ENCODE data around the gene DNAJC28.
A peak's percentile ranks its signal among the peaks of the same experiment; 100 is the strongest.

DNAJC28 gene, protein sequence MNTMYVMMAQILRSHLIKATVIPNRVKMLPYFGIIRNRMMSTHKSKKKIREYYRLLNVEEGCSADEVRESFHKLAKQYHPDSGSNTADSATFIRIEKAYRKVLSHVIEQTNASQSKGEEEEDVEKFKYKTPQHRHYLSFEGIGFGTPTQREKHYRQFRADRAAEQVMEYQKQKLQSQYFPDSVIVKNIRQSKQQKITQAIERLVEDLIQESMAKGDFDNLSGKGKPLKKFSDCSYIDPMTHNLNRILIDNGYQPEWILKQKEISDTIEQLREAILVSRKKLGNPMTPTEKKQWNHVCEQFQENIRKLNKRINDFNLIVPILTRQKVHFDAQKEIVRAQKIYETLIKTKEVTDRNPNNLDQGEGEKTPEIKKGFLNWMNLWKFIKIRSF

DNA sequence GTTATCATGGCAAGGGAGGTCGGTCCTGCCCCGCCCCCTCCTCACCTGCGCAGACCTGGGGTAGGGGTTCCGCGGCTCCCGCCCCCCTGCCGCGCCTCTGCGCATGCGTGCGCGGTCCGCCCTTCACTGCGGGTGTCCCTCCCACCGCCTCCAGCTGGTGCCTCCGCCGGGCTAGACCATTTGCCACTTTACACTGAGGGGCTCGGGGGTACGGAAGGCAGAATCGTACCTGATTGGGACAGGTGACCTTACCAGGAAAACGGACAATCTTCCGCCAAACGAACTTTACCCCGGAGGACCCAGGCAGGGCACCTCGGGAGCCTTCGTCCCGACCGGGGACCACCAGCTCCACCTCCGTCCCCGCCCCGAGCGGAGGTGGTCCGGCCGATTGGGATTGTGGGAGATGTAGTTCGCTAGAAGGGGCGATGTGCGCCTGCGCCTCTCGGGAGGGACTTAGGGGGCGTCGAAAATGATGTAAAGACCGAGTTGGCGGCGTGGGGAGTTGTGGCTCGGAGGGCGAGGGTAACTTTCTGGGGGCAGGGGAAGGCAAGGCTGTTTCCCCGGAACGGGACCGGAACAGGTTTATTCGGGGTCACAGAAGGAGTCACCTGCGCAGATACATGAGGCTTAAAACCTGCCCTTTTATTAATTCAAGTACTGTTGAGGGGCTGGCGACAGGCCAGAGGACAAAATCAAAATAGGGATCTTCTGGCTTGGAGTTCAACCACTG lies at the start of gene DNAJC28:
DNAJC28 (minus strand) TSS at position 344 of the 730 bp plus-strand sequence. CDS start 2,323 bp downstream, outside the sequence.
- TF ChIP-seq, protein P1, sequence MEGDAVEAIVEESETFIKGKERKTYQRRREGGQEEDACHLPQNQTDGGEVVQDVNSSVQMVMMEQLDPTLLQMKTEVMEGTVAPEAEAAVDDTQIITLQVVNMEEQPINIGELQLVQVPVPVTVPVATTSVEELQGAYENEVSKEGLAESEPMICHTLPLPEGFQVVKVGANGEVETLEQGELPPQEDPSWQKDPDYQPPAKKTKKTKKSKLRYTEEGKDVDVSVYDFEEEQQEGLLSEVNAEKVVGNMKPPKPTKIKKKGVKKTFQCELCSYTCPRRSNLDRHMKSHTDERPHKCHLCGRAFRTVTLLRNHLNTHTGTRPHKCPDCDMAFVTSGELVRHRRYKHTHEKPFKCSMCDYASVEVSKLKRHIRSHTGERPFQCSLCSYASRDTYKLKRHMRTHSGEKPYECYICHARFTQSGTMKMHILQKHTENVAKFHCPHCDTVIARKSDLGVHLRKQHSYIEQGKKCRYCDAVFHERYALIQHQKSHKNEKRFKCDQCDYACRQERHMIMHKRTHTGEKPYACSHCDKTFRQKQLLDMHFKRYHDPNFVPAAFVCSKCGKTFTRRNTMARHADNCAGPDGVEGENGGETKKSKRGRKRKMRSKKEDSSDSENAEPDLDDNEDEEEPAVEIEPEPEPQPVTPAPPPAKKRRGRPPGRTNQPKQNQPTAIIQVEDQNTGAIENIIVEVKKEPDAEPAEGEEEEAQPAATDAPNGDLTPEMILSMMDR (IDR thresholded peaks at IDR 0.05; ENCODE audit: unreplicated experiment in 3 of 3) = no peak
- peaks cover 12% of the 10 kb centered on the region for H3K36me3 Mint-ChIP-seq (ENCODE audit: low read depth)
- peaks cover 3% of the 10 kb centered on the region for H3K27me3 Mint-ChIP-seq (ENCODE audit: low read depth)
- H3K9me3 Mint-ChIP-seq = no peaks in the 10 kb centered on the region
- peak within 1 kb of the TSS; percentile 88 to 91 (median 89) for H3K4me3 Mint-ChIP-seq
- peak within 1 kb of the TSS; percentile 86 to 96 (median 95) for H3K27ac Mint-ChIP-seq
- peaks cover 7% of the 10 kb centered on the region for H3K4me1 Mint-ChIP-seq

GRCh38 chr21:33541105-33541711 lies 49.7 kb upstream of the DNAJC28 start:
- Mint-ChIP-seq H3K4me1 (peaks cover 32% of the 10 kb centered on the region), H3K4me3 (peak overlapping the region; percentile 93 to 95 (median 95))
- TF ChIP-seq, protein P1 (IDR thresholded peaks at IDR 0.05; ENCODE audit: unreplicated experiment in 3 of 3) = no peak

GRCh38 chr21:33540711-33541104 lies 49.2 kb upstream of the DNAJC28 start:
- Mint-ChIP-seq H3K4me1 (peaks cover 27% of the 10 kb centered on the region), H3K27ac (peak overlapping the region; percentile 60 to 100 (median 99)), H3K27me3 (ENCODE audit: low read depth) (no peaks in the 10 kb centered on the region), H3K4me3 (peak overlapping the region; percentile 82 to 95 (median 82)), H3K9me3 (no peaks in the 10 kb centered on the region), H3K36me3 (ENCODE audit: low read depth) (peaks cover 34% of the 10 kb centered on the region)
- TF ChIP-seq, protein P1 (IDR thresholded peaks at IDR 0.05; ENCODE audit: unreplicated experiment in 3 of 3) = no peak

More at GRCh38 chr21:33541105-33541711, 49.7 kb upstream of the DNAJC28 start:
- no peaks in the 10 kb centered on the region for H3K27me3 Mint-ChIP-seq (ENCODE audit: low read depth)
- peak overlapping the region; percentile 99 to 100 (median 100) for H3K27ac Mint-ChIP-seq
- H3K9me3 Mint-ChIP-seq = no peaks in the 10 kb centered on the region
- H3K36me3 Mint-ChIP-seq (ENCODE audit: low read depth) = peaks cover 34% of the 10 kb centered on the region

DNA sequence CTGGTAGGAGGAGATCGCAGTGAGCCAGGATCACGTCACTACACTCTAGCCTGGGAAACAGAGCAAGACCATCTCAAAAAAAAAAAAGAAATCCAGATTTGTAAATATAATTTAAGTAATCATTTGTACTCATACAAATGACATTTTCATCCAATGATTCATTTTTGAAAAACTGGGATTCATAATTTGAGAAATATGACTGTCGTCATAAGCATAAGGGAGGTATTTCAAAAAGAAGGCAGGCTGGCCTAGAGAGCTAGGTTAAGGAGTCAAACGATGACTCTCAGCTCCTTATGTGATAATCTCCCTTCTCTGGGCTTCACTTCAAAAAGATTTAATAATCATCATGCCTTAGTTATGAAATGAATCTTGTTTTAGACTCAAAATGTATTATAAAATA lies 48.1 kb upstream of the DNAJC28 start:
- Mint-ChIP-seq H3K4me1 (peaks cover 16% of the 10 kb centered on the region), H3K4me3 (peak overlapping the region in 2 of 3 experiments; percentile 65 to 82), H3K27ac (no peak overlapping the region), H3K36me3 (ENCODE audit: low read depth) (peaks cover 40% of the 10 kb centered on the region), H3K27me3 (ENCODE audit: low read depth) (no peaks in the 10 kb centered on the region), H3K9me3 (no peaks in the 10 kb centered on the region)
- TF ChIP-seq, protein P1 (IDR thresholded peaks at IDR 0.05; ENCODE audit: unreplicated experiment in 3 of 3) = no peak

DNA sequence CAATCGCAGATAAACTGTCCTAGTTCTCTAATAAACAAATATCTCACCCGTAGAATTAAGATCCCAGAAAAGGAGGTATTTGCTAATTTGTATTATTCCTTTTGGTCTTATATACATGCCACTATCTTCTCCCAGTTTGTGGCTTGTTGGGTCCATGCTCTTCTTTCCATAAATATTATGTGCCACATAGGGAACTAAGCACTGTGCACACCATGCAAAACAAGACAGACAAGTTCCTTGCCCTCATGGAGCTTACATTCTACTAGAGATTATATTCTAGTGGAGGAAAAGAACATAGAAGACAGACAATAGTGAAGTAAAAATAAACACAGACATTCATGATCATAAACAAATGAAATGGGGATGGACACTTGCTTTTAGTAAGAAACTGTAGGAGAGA lies 45.7 kb upstream of the DNAJC28 start:
- Mint-ChIP-seq H3K4me1 (peaks cover 8% of the 10 kb centered on the region), H3K9me3 (no peaks in the 10 kb centered on the region), H3K27me3 (ENCODE audit: low read depth) (no peaks in the 10 kb centered on the region), H3K36me3 (ENCODE audit: low read depth) (peaks cover 52% of the 10 kb centered on the region), H3K4me3 (peak overlapping the region in 2 of 3 experiments; percentile 12 to 26), H3K27ac (no peak overlapping the region)
- TF ChIP-seq, protein P1 (IDR thresholded peaks at IDR 0.05; ENCODE audit: unreplicated experiment in 3 of 3) = no peak
